Activated T-cell treated with anti-CD3 and anti-CD28 coated beads for 1 hour (primary cell): Measurements from ENCODE around the gene NRDC.
"Not testable (repeated sequence)": the region's sequence is repeated elsewhere in the genome, so short reads cannot be mapped to it uniquely, and the experiment has no call there.

ENCODE experiments used
- DNase-seq: peaks from one replicate; pipeline ENCODE4 v3.0.0-alpha.2; 2020; ENCODE audit warnings: low read depth

NRDC gene

GRCh38 chr1:51897699-51898031, 19.1 kb upstream of the NRDC start:
- no peak for DNase-seq

- DNase-seq: not testable (repeated sequence)
Measured at GRCh38 chr1:51894748-51895147, 16.2 kb upstream of the NRDC start.

- no peak for DNase-seq
Measured at GRCh38 chr1:51878308-51878615, 265 bp downstream of the NRDC start.

- no peak for DNase-seq
Measured at GRCh38 chr1:51877434-51878307, 856 bp downstream of the NRDC start.

- DNase-seq: no peak
Measured at GRCh38 chr1:51875836-51876235, 2.7 kb downstream of the NRDC start.

GRCh38 chr1:51875291-51875772, 3.2 kb downstream of the NRDC start:
- DNase-seq: no peak

- DNase-seq: not testable (repeated sequence)
Measured at GRCh38 chr1:51873270-51873669, 5.3 kb downstream of the NRDC start.

GRCh38 chr1:51871351-51871975, 7.1 kb downstream of the NRDC start:
- DNase-seq: no peak

GRCh38 chr1:51870603-51871350, 7.8 kb downstream of the NRDC start:
- DNase-seq: no peak

- DNase-seq: no peak
Measured at GRCh38 chr1:51867479-51868232, 10.9 kb downstream of the NRDC start.

- DNase-seq: no peak
Measured at GRCh38 chr1:51863384-51863783, 15.1 kb downstream of the NRDC start.

- no peak for DNase-seq
Measured at GRCh38 chr1:51861669-51862068, 16.9 kb downstream of the NRDC start.

GRCh38 chr1:51859735-51860134, 18.8 kb downstream of the NRDC start:
- no peak for DNase-seq

- no peak for DNase-seq
Measured at GRCh38 chr1:51859333-51859732, 19.2 kb downstream of the NRDC start.

GRCh38 chr1:51858892-51859291, 19.6 kb downstream of the NRDC start:
- DNase-seq: no peak

- DNase-seq: no peak
Measured at GRCh38 chr1:51856745-51857144, 21.8 kb downstream of the NRDC start.

GRCh38 chr1:51855624-51856023, 22.9 kb downstream of the NRDC start:
- DNase-seq: no peak

GRCh38 chr1:51853360-51853759, 25.2 kb downstream of the NRDC start:
- no peak for DNase-seq

- DNase-seq: no peak
Measured at GRCh38 chr1:51851882-51852396, 26.6 kb downstream of the NRDC start.

- no peak for DNase-seq
Measured at GRCh38 chr1:51850420-51851223, 27.9 kb downstream of the NRDC start.

GRCh38 chr1:51847294-51847920, 31.1 kb downstream of the NRDC start:
- no peak for DNase-seq
